Stimulated activated CD4-positive, alpha-beta T cell treated with anti-CD3 and anti-CD28 coated beads, Interleukin-2, amount 100 ng/mL, for 24 hours (primary cell): Measurements from ENCODE around the gene SLC44A4.

Source experiments
- DNase-seq, 2 donors: peaks; one replicate each; pipeline ENCODE4 v3.0.0-alpha.2; 2020

Gene SLC44A4

DNA sequence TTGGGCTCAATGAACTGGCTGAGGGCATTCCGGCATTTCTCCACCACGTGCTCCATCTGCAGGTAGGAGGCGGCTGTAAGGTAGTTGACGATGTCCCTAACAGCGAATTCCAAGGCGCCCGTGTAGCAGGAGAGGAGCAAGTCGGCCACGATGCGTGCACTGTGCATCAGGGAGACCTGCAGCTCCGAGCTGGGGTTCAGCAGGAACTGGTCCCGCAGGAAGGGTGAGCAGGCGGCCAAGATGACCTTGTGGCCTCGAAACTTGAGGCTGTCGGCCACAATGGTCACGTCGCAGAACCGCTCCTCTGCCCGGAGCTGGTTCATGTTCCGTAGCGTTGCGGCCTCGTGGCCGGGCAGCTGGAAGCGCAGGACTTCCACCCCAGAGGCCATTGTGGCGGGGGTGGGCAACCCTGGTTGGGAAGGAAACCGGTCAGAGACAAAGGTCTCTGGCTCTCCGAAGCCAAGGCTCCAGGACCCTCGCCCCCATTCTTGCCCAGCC lies 22.2 kb upstream of the SLC44A4 start:
- DNase-seq: peak in 1 of 2 donors; percentile 13

DNA sequence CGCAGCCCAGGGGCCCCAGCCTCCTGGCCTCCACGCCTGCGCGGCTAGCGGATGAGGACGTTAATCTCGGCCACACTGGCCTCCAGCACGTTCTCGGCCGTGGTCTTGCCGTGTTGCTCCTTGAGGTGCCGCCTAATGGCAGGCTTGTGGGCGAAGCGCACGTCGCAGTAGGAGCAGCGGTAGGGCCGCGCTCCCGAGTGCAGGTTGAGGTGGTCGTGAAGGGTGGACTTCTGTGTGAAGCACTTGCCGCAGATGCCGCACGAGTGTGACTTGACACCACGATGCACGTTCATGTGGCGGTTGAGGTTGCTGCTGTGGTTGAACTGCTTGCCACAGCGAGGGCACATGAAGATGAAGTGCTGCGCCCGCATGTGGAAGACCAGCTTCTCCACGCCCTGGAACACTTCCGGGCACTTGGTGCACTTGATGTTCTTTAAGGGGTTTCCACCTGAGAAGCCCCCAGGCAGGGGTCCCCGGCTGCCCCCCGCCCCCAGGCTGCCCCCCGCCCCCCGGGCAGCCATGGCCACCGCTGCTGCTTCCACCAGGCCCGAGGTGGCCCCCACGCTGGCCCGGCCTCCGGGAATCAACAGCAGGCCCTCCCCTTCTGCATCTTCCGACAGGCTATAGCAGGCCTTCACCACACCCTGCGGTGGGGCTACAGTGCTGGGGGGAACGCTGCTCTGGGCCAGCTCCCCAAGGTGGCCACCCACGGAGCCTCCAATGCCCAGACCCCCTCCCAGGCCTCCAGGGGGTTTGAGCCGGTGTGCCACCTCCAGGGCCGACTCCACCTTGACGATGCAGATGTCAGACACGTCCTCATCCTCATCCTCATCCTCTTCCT lies 21.3 kb upstream of the SLC44A4 start:
- DNase-seq: peak in 1 of 2 donors; percentile 18

DNA sequence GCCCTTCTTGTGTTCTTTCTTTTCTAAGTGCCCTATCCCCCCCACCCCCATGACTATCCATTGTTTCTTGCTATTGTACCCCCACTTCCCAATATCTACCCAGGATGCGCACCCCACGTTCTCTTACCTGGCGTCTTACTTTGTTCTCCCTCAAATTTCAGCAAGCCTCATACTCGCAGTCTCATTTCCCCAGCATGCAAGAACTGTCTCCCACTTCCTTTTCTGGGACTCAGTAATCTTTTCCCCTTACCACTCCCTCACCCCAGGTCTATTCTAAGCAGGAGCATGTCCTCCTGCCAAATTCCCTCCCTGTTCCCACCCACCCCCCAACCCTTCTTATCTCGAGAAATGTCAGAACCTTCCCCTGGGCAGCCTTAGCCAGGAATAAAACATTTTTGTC lies 20.4 kb upstream of the SLC44A4 start:
- DNase-seq: no peak

DNA sequence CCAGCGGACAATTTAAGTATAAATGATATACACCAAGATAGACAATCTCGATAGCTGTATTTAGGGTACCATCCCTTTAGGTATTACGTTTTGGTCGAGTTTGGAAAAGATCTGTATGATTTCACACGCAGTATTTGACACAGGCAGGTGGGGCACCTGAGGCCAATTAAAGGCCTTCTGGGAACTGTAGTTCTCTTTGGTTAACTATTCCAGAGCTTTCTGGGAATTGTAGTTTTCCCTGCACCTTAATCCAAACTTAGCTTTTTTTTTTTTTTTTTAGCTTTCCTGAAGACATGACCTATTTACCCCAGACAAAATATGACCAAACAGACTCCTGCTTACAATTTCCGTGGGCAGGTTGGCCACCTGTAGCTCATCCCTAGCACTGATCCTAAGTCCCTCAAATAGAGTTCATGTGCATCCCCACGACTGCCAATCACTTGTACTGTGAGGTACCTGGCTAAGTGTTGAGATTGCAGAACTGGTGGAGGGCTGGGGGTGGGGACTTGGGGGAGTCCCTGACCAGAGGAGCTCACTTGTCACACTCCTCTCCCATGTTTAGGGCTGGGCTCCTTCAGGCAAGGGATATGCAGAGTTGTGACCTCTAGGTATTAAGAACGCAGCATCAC lies 19.7 kb upstream of the SLC44A4 start:
- peak; percentile 25 to 37 for DNase-seq

DNA sequence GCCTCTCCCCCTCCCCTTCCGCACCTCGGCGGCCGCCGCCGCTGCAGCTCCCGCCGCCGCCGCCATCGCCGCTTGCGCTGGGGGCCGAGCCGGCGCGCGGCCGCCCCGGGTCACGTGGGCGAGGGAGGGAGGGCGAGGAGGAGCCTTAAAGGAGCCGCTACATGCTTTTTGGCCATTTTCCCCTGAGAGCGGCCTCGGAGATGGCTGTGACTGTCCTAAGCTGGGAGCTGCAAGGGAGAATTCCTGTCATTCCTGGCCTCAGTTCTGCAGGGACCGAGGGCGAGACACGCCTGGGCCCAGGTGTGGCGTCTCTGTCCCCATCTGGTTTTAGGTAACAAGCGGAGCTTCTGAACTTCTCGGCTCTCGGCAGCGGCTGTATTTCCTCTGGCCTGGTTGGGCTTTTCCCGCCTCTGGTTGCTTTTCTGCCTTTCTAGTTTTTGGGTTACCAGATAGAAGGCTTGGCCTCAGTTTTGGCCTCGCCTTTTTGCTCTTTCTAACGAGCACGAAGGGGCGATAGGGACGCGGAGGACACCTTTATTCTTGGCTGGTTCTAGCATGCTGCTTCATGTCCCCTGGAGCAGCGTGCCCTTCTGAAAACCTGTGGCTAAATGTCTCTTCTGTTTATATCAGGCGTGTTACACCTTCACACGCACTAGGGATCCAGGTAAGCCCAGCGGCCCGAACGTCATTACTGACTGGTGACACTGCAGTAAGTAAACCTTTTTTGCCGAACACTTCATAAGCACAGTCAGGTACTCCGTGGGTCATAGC lies 19.0 kb upstream of the SLC44A4 start, which contains the start of gene EHMT2:
TSS of gene EHMT2 (minus strand) at position 87 of the 771 bp plus-strand sequence. CDS start at position 66, 21 bp downstream.
- DNase-seq: peak; percentile 86 to 87

DNA sequence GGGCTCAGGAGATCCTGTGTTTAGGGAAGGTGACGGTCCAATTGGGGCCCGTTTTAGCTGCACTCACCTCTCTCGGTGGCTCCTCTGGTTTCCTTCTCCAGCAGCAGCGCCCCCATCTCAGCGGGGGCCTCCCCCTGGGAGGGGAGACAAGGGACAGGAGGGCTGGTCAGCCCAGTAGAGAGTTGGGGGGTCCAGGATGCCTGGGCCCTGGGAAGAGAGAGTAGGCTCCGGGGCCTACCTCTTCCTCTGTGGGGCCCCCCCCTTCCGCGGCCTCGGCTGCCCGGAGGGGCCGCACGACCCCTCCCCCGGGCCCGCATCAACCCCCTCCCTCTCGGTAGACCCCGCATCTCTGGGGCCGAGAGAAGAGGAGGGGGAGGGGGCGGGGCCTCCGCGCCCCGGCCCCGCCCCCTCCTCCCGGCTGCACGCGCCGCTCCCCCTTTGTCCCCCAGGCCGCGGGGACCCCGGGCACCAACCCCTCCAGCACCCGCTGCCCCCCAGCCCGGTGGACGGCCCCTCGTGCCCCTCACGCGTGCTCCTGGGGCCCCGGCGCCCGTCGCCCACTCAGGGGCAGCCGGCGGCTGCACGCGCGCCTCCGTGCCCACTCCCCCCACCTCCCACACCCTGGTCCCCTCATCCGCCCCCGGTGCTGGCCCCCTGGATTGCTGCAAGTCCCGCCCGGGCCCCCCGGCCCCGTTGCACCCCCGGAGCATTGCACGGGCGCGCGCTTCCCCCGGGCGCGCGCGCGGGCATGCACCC lies 18.2 kb upstream of the SLC44A4 start:
- DNase-seq: no peak

DNA sequence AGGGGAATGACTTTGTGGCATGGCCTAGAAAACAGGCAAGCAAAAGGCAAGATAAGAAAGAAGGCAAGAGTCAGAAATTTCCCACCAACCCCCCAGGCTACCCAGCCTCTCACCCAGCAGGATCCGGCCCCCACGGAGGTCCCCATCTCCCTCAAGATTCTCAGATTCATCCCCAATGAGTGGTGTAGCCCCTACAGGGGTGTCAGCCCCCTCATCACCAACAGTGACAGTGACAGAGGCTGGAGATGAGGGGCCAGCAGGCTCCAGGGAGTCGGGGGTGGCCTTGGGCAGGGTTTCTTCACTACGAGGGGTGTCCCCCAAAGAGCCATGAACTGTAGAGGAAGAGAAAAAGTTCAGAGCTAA lies 17.7 kb upstream of the SLC44A4 start:
- no peak for DNase-seq

DNA sequence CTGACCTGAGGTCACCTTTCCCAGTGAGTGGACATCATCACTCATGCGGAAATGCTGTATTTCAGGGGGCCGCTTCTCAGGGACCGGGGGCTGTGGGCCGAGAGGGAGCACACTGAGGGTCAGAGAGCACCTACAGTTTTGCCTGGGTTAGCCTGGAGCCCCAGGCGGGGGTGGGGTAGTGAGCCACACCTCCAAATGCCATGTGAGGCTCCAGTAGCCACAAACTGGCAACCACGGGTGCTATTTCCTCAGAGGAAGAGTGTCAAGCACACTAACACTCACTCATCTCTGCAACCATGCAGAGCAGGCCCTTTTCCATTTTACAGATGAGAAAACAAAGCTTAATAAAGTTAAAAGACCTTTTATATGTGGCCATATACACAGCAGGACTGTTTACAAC lies 14.0 kb upstream of the SLC44A4 start:
- no peak for DNase-seq

DNA sequence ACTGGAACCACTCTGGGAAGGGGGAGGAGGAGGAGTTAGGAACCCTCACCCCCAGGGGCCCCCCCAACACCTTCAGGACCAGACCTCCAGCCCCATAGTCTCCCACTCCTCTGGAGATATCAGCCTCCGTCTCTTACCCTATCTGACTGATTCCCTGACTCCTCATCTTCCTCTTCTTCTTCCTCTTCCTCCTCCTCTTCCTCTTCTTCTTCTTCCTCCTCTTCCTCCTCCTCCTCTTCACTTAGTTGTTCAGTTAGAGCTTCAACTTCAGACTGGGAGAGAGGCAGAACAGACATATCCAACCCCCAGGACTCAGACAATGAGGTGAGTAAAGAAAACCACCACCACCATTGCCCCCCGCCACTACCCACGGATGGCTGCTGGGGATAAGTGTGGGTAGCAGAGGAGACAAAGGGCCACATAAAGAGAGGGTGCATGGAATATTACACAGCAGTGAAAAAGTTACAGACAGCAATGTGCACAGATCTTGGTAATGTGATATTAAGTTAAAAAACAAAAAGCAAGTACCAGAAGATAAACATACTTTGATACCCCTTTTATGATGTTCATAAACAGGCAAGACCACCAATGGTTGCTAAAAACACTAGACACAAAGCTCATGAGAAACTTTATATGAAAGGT lies 10.7 kb upstream of the SLC44A4 start:
- DNase-seq: no peak

DNA sequence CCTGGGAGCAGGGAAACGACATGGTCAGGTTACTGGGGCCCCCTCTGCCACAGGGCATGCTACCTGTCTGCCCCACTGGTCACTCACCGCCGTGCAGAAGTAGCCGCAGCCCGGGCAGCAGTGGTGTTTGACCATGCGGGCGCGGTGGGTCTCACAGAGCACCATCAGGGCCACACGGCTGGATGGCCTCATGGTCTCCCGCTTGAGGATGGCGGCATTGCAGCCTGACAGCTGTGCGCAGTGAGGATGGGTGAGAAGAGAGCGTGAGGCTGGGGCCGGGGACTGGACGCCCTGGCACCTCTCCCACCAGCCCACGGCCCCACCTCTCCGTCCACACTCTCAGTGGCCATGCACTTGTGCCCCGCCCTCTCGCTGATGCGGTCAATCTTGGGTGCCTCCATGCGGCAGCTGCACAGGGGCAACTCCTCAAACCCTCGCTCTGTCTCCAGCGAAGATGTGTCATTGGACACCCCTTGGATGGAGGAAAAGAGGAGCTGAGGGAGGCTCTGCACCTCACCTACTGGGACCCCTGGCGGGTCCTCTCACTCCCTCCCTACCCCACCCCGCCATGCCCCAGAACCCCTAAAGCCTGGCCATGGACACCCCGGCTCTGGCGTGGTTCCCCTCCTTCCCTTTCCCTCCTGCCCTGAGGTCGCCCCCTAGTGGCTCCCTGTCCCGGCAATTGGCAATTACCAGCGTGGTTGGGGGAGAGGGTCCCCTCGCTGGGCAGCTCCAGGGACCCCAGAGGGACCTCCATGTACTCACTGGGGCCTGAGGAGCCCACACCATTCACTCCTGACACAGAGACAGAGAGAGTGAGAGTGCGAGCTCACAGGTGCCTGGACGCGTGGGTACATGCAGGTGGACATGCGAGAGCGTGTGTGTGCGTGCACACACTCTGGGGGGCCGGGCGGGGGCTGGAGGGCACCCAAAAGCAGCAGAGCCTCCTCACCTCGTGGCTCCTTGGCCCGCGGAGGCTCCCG lies 9.8 kb upstream of the SLC44A4 start:
- peak; percentile 72 to 76 for DNase-seq

DNA sequence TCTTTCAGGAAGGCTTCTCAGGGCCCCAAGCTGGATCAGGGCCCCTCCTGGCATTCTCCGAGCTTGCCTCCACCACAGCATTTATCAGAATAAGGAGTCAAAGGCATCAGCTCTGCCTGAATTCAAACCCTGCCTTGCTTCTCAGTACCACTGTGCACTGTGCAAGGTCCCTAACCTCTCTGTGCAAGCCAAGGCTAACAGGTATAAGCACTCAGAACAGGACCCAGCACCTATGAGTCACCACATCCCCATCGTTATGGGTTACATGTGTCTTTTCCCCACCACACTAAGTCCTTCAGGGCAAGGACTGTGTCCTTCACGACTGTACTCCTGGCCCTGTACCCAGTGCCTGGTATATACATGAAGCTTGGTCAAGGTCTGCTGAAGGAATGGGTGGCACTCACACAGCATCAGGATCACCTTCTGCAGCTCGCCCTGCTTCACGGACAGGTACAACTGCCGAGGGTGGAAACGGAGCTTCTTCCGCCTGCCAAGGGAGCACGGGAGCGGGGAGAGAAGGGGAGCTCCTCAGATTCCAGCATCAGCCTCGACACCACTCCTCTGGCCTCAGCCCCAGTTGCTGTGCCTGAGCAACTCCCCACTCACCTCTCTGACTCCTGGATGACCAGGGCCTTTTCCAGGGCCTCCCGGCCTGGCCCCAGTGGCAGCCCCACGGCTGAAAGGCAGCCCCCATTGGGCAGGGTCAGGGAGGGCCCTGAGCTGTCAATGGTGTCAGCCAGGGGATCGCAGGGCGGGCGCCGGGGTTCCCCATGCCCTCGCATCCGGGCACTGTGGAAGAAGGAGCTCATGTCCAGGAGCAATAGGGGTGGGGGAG lies 8.6 kb upstream of the SLC44A4 start:
- DNase-seq: no peak

DNA sequence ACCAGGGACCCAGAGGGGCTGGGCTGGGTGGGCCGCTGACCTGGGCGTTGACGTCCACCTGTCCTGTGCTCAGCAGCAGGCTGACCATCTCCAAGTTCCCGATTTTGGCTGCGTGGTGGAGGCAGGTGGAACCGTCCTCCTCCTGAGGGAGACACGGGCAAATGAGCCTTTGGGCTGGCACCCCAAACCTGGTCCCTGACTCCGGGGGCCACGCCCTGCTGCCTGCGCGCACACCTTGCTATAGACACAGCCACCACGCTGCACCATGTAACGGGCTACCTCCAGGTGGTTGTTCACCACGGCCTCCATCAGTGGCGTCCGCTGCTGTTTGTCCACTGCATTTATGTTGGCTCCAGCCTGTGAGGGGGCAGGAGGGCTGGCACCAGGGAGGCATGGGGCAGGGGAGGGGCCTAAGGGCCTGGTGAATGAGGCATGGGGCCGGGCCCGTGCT lies 7.8 kb upstream of the SLC44A4 start:
- DNase-seq: no peak

DNA sequence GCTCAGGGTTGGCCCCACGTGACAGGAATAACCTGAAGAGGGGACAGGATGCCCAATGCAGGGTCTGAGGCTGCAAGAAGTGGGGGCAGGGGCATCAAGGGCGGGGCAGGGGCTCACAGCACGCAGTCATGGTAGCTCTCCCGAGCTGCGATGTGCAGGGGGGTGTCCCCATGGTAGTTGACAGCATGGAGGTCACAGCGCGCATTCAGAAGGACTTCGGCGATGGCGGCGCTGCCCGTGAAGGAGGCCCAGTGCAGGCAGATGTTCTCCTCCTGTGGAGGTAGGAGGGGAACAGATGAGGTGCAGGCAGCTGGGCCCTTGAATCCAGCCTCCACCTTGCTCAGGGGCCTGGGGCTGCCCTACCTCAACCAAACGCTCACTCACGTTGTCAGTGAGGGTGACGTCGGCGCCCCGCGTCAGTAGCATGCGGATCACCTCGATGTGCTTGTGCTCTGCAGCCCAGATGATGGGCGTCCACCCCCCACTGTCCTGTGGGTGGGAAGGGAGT lies 5.8 kb upstream of the SLC44A4 start:
- no peak for DNase-seq

DNA sequence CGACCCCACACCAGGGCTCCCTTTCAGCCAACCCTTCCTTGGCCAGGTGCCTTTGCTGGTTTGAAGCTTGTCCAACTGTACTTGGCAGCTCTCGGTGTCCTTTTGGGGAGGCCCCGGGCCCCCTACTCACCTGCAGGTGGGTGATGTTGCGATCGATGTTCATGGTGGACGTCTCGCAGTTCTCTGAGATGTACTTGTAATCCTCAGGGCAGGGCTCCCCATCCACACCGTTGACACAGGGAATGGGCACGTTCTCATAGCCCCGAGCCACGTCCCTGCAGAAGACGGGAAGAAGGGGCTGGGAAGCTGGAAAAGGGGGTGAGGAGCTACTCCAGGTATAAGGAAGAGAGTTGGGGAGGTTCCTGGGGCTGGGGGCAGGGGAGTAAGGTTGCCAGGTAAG lies 4.9 kb upstream of the SLC44A4 start:
- DNase-seq: no peak

DNA sequence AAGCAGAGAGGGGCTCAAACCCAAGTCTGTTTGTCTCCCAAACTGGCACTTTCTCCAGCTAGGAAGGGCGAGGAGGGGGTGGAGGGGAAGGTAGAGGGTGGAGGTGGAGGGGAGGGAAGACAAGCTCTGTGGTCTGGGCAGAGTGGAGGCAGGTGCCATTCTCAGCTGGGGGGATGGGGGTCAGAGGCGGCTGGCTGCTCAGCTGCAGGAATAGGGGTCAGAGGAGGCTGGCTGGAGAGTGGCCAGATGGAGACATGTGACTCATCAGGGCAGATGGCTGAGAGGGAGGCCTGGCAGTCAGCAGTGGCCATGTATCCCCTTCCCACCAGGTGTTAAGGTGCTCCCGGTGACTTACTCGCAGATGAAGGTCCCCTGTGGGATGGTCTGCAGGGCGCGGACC lies 3.5 kb upstream of the SLC44A4 start:
- no peak for DNase-seq

DNA sequence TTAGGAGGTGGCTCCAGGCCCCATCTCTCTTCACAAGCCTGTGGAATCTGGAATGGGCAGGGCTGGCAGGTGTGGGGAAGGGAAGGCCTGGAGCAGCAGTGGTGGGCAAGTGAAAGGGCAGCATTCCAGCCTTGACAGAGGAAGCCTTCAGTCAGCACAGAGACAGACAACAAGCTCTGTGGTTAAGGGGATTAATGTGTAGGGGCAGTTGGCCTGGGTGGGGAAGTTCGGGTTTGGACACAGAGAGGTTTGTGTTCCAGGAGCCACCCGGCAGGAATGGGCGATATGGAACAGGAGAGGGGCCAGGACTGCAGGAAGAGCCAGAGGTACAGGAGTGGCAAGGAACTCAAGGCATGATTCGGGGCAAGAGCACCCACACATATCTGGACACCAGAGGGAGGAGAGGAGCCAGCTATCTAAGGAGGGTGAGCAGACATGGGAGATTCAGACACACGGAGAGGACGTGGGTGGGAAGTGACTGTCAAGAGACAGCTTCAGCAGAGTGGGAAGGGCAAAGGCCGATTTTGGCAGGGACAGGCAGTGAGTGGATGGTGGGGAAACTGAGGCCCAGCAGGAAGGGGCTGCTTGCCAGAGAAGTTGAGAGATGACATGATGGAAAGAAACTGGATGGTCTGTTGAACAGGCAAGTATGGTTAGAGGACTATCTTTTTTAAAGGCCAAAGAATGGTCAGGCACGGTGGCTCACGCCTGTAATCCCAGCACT lies 2.5 kb upstream of the SLC44A4 start:
- DNase-seq: no peak

DNA sequence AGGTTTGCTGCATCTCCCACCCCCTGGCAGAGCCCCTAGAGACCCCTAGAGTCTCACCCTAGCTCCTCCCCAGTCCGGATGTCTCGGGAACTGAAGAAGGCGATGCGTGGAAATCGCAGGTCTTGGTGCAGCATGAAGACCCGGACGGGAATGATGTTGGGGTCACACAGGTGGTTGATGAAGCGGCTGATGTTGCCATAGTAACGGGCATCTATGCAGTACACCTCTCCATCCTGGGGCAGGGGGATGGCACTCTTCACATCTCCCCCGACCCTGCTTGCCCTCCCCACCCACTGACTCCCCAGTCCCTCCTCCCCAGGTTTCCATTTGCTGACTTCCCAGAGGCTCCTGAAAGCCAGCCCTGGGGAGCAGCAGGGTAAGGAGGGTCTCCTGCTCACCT lies 1.8 kb upstream of the SLC44A4 start:
- DNase-seq: no peak

DNA sequence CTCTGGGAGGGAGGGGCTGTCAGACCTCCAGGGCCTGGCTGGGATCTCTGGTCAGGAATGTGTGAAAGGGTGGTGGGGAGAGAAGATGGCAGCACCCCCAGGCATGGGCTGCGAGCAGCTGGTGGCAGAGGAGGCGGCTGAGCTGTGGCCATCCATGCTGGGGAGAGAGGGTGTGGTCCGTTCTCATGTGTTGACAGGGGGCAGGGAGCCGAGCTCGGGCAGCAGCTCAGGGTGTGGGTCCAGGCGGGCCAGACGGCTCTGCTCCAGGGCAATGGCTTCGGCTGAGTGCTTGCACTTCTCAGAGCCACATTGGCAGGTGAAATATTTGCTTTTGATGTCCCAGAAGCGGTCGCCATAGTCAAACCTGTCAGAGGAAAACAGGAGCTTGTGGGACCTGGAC lies 1.1 kb upstream of the SLC44A4 start:
- DNase-seq: no peak

DNA sequence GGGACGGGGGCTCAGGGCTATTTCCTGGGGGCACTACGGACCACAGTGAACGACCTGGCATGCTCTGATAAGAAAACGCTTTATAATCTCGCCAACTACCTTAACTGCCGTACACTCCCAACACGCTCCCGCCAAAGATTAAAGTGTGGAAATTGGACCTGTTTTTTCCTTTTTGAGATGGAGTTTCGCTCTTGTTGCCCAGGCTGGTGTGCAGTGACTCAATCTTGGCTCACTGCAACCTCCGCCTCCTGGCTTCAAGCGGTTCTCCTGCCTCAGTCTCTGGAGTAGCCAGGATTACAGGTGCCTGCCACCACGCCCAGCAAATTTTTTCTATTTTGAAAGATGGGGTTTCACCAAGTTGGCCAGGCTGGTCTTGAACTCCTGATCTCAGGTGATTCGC lies 346 bp upstream of the SLC44A4 start:
- no peak for DNase-seq
